ENCODE results near the gene PTPRG. TPM values are rescaled to one million over a fixed set of nuclear protein-coding genes. Genes with fewer than 3 reads are reported as not detected.

Gene PTPRG
- polyA plus RNA-seq, 3 donors, result not detected

GRCh38 chr3:61861410-61861809, 300.0 kb downstream of the PTPRG start:
- H4K20me1 ChIP-seq (ENCODE audit: insufficient read depth, low read length), result no peaks in the 10 kb centered on the region
- no peak overlapping the region for H3K4me3 ChIP-seq (replicated peaks in 1 of 3; ENCODE audit: low read depth in 2 of 3, low read length in 3 of 3)
- no peaks in the 10 kb centered on the region for H3K4me1 ChIP-seq (ENCODE audit: control insufficient read depth in 1 of 2, insufficient read depth in 2 of 2, low read length in 2 of 2)
- Mint-ChIP-seq H3K4me1 (no peaks in the 10 kb centered on the region), H3K9me3 (peaks cover 0 to 2% (median 0%) of the 10 kb centered on the region in 7 donors), H3K27ac (no peak overlapping the region), H3K4me3 (no peak overlapping the region), H3K27me3 (ENCODE audit: low read depth in 3 of 3) (peaks cover 0 to 2% (median 0%) of the 10 kb centered on the region in 3 donors), H3K36me3 (no peaks in the 10 kb centered on the region)
- no peaks in the 10 kb centered on the region for H3K36me3 ChIP-seq (replicated peaks in 1 of 2; ENCODE audit: control insufficient read depth in 1 of 2, insufficient read depth in 2 of 2, low read length in 2 of 2)
- H3K79me2 ChIP-seq (ENCODE audit: insufficient read depth, low read length), result no peaks in the 10 kb centered on the region
- no peak overlapping the region for H3K9ac ChIP-seq (ENCODE audit: insufficient read depth, low read length, poor library complexity, severe bottlenecking)
- H3K9me3 ChIP-seq (replicated peaks in 1 of 2; ENCODE audit: control insufficient read depth in 1 of 2, insufficient read depth in 1 of 2, low read length in 2 of 2), result no peaks in the 10 kb centered on the region
- no peak overlapping the region for H3K27ac ChIP-seq (ENCODE audit: low read depth in 1 of 2, low read length in 2 of 2)
- intact Hi-C loops (cut with micrococcal nuclease), result no loop called here
- WGBS (ENCODE audit: insufficient coverage), result 89% methylated on average over 1 of the region's 1 CpG
- no peaks in the 10 kb centered on the region for H3K27me3 ChIP-seq (ENCODE audit: control insufficient read depth in 2 of 2, insufficient read depth in 2 of 2, low read length in 2 of 2)
- no peak overlapping the region for H3K4me2 ChIP-seq (replicated peaks; ENCODE audit: extremely low read depth, low read length, poor library complexity, severe bottlenecking)
- TF ChIP-seq CTCF (IDR thresholded peaks at IDR 0.05), result no peak
- DNase-seq, result no peak
- H2AFZ ChIP-seq (ENCODE audit: insufficient read depth, low read depth, low read length, poor library complexity, severe bottlenecking), result no peak overlapping the region

- no peak for DNase-seq
- H3K27me3 Mint-ChIP-seq (ENCODE audit: low read depth in 3 of 3), result peaks cover 0 to 2% (median 0%) of the 10 kb centered on the region in 3 donors
- H3K4me3 Mint-ChIP-seq, result no peak overlapping the region
- peaks cover 0 to 2% (median 0%) of the 10 kb centered on the region in 7 donors for H3K9me3 Mint-ChIP-seq
- intact Hi-C loops (cut with micrococcal nuclease), result no loop called here
- Histone ChIP-seq H3K9ac (ENCODE audit: insufficient read depth, low read length, poor library complexity, severe bottlenecking) (no peak overlapping the region), H3K4me1 (ENCODE audit: control insufficient read depth in 1 of 2, insufficient read depth in 2 of 2, low read length in 2 of 2) (no peaks in the 10 kb centered on the region), H3K79me2 (ENCODE audit: insufficient read depth, low read length) (no peaks in the 10 kb centered on the region), H3K27ac (ENCODE audit: low read depth in 1 of 2, low read length in 2 of 2) (no peak overlapping the region), H3K36me3 (replicated peaks in 1 of 2; ENCODE audit: control insufficient read depth in 1 of 2, insufficient read depth in 2 of 2, low read length in 2 of 2) (no peaks in the 10 kb centered on the region), H3K27me3 (ENCODE audit: control insufficient read depth in 2 of 2, insufficient read depth in 2 of 2, low read length in 2 of 2) (no peaks in the 10 kb centered on the region), H3K9me3 (replicated peaks in 1 of 2; ENCODE audit: control insufficient read depth in 1 of 2, insufficient read depth in 1 of 2, low read length in 2 of 2) (no peaks in the 10 kb centered on the region), H3K4me3 (replicated peaks in 1 of 3; ENCODE audit: low read depth in 2 of 3, low read length in 3 of 3) (no peak overlapping the region), H4K20me1 (ENCODE audit: insufficient read depth, low read length) (no peaks in the 10 kb centered on the region), H3K4me2 (replicated peaks; ENCODE audit: extremely low read depth, low read length, poor library complexity, severe bottlenecking) (no peak overlapping the region), H2AFZ (ENCODE audit: insufficient read depth, low read depth, low read length, poor library complexity, severe bottlenecking) (no peak overlapping the region)
- 92% methylated on average over 2 of the region's 7 CpGs for WGBS (ENCODE audit: insufficient coverage)
- H3K27ac Mint-ChIP-seq, result no peak overlapping the region
- H3K36me3 Mint-ChIP-seq, result no peaks in the 10 kb centered on the region
- H3K4me1 Mint-ChIP-seq, result no peaks in the 10 kb centered on the region
- TF ChIP-seq CTCF (IDR thresholded peaks at IDR 0.05), result no peak
These were observed 301.4 kb downstream of the PTPRG start for GRCh38 chr3:61862614-61863289.
